Ovary (tissue), 9 donors: ENCODE results near the gene CASK. TPM values are rescaled to one million over a fixed set of nuclear protein-coding genes. Genes with fewer than 3 reads are reported as not detected.

ENCODE experiments used
- DNase-seq, 5 donors: peaks; one replicate each; pipeline ENCODE4 v3.0.0-alpha.2; 2019 to 2020
- H3K27ac ChIP-seq, 2 donors: fragments of 200-600 bp; one replicate each; pipeline versions ENCODE4 v1.5.1 to v1.8.0; 2019 to 2022
- H3K27me3 ChIP-seq: fragments of 200-600 bp; one replicate; pipeline ENCODE4 v1.8.0; 2022
- H3K36me3 ChIP-seq: fragments of 200-600 bp; sonication (generic); one replicate; pipeline ENCODE4 v1.5.1; 2019
- H3K4me1 ChIP-seq: one replicate; pipeline ENCODE4 v1.8.1; 2013; ENCODE audit warnings: mild to moderate bottlenecking, moderate library complexity; ENCODE audit not compliant: insufficient read depth
- H3K4me3 ChIP-seq: fragments of 200-600 bp; sonication (generic); one replicate; pipeline ENCODE4 v1.5.1; 2017
- H3K9me3 ChIP-seq, 2 donors: fragments of 200-600 bp in 1 of 2; sonication (generic) in 1 of 2; one replicate each; pipeline versions ENCODE4 v1.5.1 to v1.8.1; 2013 to 2019; ENCODE audit warnings: mild to moderate bottlenecking in 1 of 2, moderate library complexity in 1 of 2
- EP300 ChIP-seq: sonication (generic); formaldehyde crosslinking; IDR thresholded peaks from one replicate; pipeline ENCODE4 v1.6.1; 2017; ENCODE audit warnings: antibody characterized with exemption
- POLR2A ChIP-seq: fragments of 450-650 bp; IDR thresholded peaks from one replicate; pipeline ENCODE4 v1.6.1; 2017; ENCODE audit warnings: antibody characterized with exemption, mild to moderate bottlenecking, moderate library complexity
- WGBS, 3 donors: extraction: QIAGEN DNeasy Blood & Tissue Kit in 1 of 3; methylation state at CpG; one replicate each; pipeline versions ENCODE4 v1.1.5 to v1.1.7; 2013 to 2017; 5-methylcytosine and 5-hydroxymethylcytosine counted together
- intact Hi-C, 4 donors: fragments of 100-400 bp; cut with DNase I; formaldehyde crosslinking; loops; one replicate each; pipeline versions ENCODE4 v1.11.0 to v1.15.1; 2022 to 2023
- polyA plus RNA-seq, 2 donors: library from polyadenylated mRNA; stranded (reverse); fragments of 200-250 nt in 1 of 2; fragments of 350-450 nt in 1 of 2; fragmentation: Illumina TruSeq in 1 of 2; extraction: RNeasy Lipid Tissue Mini Kit (QIAGEN cat#74804) in 1 of 2; gene quantifications; one replicate each; pipeline ENCODE4 v1.2.3, GENCODE V29; 2013 to 2014
- total RNA-seq, 7 donors: library from RNA; depleted of rRNA in 2 of 7; stranded (reverse); fragments of >200 nt in 2 of 7; fragmentation: NEBNext Ultra II Directional in 3 of 7; extraction: Animal tissue kit (Norgen Biotek cat#: 25700) in 3 of 7; gene quantifications; one replicate each; pipeline versions ENCODE4 v1.1.0 to v1.2.4, GENCODE V29; 2016 to 2023
- TF ChIP-seq, protein P1 (sequence below), 3 donors: fragments of 450-650 bp in 2 of 3; fragments of 200-600 bp in 1 of 3; IDR thresholded peaks; one replicate each; pipeline versions ENCODE4 v1.5.1 to v1.8.0; 2016 to 2022; ENCODE audit warnings: antibody characterized with exemption in 3 of 3, mild to moderate bottlenecking in 1 of 3
- donor health status: DM: no; HTN: no; CAD: no; lungs with moderate emphysema.
- donor health status: DM: no; HTN: no; CAD: no.
- donor health status: Bipolar disorder and iron deficiency.
- donor health status: DM: yes; HTN: yes; CAD: no.
- donor health status: DM: no; HTN: no; CAD: no.
- donor health status: DM: yes; HTN: yes; CAD: no.

CASK gene
- total and polyA plus RNA-seq, 9 donors = 11.3 to 70.9 (median 36.8) TPM

DNA sequence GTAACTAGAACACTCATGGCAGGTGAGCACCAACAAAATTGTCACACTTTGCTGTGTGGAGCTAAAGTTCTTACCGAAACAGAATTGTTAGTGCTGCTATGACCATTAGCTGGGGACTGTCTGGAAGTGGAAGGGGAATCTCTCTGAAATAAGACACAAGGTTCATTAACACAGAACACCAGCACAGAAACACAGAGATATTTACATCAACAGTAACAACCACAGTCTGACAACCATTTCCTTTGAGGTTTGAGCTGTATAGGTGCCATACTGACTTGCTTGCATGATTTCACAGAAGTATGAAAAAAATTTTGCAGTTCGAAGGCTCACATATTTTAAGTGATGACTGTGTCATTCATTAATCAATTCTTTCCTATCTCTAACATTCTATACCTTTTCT lies 366.4 kb downstream of the CASK start:
- DNase-seq = no peak
- no peak overlapping the region for H3K27ac ChIP-seq
- TF ChIP-seq, protein P1, sequence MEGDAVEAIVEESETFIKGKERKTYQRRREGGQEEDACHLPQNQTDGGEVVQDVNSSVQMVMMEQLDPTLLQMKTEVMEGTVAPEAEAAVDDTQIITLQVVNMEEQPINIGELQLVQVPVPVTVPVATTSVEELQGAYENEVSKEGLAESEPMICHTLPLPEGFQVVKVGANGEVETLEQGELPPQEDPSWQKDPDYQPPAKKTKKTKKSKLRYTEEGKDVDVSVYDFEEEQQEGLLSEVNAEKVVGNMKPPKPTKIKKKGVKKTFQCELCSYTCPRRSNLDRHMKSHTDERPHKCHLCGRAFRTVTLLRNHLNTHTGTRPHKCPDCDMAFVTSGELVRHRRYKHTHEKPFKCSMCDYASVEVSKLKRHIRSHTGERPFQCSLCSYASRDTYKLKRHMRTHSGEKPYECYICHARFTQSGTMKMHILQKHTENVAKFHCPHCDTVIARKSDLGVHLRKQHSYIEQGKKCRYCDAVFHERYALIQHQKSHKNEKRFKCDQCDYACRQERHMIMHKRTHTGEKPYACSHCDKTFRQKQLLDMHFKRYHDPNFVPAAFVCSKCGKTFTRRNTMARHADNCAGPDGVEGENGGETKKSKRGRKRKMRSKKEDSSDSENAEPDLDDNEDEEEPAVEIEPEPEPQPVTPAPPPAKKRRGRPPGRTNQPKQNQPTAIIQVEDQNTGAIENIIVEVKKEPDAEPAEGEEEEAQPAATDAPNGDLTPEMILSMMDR (IDR thresholded peaks at IDR 0.05) = no peak
- no peak for TF ChIP-seq POLR2A
- no peak for TF ChIP-seq EP300
- H3K9me3 ChIP-seq = no peaks in the 10 kb centered on the region
- H3K36me3 ChIP-seq = no peaks in the 10 kb centered on the region
- intact Hi-C loops = no loop called here
- H3K27me3 ChIP-seq = no peaks in the 10 kb centered on the region
- H3K4me3 ChIP-seq = no peak overlapping the region
- H3K4me1 ChIP-seq = no peaks in the 10 kb centered on the region
- WGBS, 3 donors = 67 to 82% (median 76%) methylated on average over 2 of the region's 2 CpGs

DNA sequence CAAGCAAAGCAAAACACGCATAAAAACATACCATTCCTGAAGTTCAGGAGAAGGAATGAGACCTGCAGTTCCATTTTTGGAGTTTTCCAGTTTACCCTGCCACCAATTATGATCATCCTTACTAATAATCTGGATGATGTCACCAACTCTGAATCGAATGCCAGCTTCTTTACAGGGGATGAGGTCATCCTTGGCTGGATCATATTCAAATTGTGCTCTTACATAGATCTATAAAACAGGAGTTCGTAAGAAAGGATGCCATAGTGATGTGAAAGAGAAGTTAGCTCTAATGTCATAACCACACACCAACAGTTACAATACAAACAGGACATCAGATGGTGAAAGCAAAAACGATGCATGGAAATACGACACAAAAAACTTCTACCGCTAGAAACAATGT lies 369.7 kb downstream of the CASK start:
- WGBS, 3 donors = 72 to 75% (median 74%) methylated on average over 6 of the region's 6 CpGs
- intact Hi-C loops = no loop called here
- H3K36me3 ChIP-seq = no peaks in the 10 kb centered on the region
- H3K27ac ChIP-seq = no peak overlapping the region
- TF ChIP-seq EP300 = no peak
- no peak for TF ChIP-seq POLR2A
- TF ChIP-seq, protein P1 (IDR thresholded peaks at IDR 0.05) = no peak
- no peaks in the 10 kb centered on the region for H3K9me3 ChIP-seq
- H3K4me1 ChIP-seq = no peaks in the 10 kb centered on the region
- no peaks in the 10 kb centered on the region for H3K27me3 ChIP-seq
- no peak overlapping the region for H3K4me3 ChIP-seq
- no peak for DNase-seq

DNA sequence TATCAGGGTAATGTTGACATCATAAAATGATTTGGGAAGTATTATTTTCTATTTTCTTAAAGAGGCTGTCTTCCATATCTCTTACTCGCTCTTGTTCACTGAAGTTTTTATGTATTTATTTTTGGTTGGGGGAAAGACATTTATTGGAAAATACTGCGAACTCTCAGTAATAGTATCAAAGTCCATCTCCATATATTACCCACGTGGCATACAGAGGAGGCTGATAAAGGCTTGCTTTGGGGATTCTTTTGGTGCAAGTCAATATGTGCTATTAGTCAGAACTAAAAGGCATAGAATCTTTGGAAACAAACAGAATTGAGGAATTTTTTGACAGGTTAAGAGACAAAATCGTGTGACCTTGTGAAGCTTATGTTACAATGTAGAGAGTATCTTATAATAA lies 374.9 kb downstream of the CASK start:
- no peaks in the 10 kb centered on the region for H3K27me3 ChIP-seq
- TF ChIP-seq EP300 (no peak), POLR2A (no peak)
- TF ChIP-seq, protein P1 (IDR thresholded peaks at IDR 0.05) = no peak
- H3K4me1 ChIP-seq = no peaks in the 10 kb centered on the region
- H3K27ac ChIP-seq = no peak overlapping the region
- 70 to 76% (median 73%) methylated on average over 4 of the region's 4 CpGs for WGBS, 3 donors
- no peaks in the 10 kb centered on the region for H3K9me3 ChIP-seq
- H3K4me3 ChIP-seq = no peak overlapping the region
- intact Hi-C loops = no loop called here
- H3K36me3 ChIP-seq = no peaks in the 10 kb centered on the region
- DNase-seq = no peak

DNA sequence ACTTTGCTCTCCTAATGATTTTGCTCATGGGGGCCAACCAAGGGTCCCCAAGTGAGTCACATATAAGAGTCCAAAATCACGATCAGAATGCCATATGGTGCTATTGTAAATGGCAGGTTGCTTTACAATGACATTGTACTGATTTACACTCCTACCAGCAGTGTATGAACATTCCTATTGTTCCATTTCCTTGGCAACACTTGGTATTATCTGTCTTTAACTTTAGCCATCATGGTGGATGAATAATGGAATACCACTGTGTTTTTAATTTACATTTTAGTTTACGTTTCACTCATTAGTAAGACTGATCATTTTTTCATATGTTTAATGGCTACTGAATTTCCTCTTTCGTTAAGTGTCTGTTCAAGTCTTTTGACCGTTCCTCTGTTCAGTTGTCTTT lies 379.7 kb downstream of the CASK start:
- intact Hi-C loops = no loop called here
- Histone ChIP-seq H3K27ac (no peak overlapping the region), H3K4me3 (no peak overlapping the region), H3K4me1 (no peaks in the 10 kb centered on the region), H3K9me3 (no peaks in the 10 kb centered on the region), H3K27me3 (no peaks in the 10 kb centered on the region), H3K36me3 (no peaks in the 10 kb centered on the region)
- TF ChIP-seq, protein P1 (IDR thresholded peaks at IDR 0.05) = no peak
- TF ChIP-seq EP300 (no peak), POLR2A (no peak)
- 83 to 88% (median 84%) methylated on average over 4 of the region's 4 CpGs for WGBS, 3 donors
- DNase-seq = no peak

DNA sequence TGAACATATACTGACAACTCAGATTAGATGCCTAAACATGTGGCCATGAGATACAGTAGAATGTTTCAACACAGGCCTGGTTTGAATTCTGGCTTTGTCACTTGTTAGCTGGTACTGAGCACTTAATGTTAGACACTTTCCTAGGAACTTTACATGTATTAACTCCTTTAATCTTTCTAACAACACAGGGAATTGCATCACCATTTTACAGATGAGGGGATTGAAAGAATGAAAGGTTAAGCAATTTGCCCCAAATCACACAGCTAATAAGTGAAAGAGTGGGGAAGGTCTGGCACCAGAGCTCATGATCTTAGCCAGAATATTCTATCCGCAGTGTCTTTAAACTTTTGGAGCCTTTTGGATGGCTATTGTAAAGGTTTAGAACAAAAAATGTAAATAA lies 380.3 kb downstream of the CASK start:
- TF ChIP-seq POLR2A = no peak
- no peak for TF ChIP-seq EP300
- intact Hi-C loops = no loop called here
- no peaks in the 10 kb centered on the region for H3K4me1 ChIP-seq
- H3K4me3 ChIP-seq = no peak overlapping the region
- no peaks in the 10 kb centered on the region for H3K36me3 ChIP-seq
- H3K27me3 ChIP-seq = no peaks in the 10 kb centered on the region
- no peak for DNase-seq
- no peaks in the 10 kb centered on the region for H3K9me3 ChIP-seq
- WGBS, 3 donors = 87 to 93% (median 88%) methylated on average over 1 of the region's 1 CpG
- no peak overlapping the region for H3K27ac ChIP-seq
